Measurements from ENCODE around the gene CAV3. TPM values are rescaled to one million over a fixed set of nuclear protein-coding genes. Genes with fewer than 3 reads are reported as not detected.

CAV3 gene
- total RNA-seq, 2 donors from 2014 or later, result not detected

- intact Hi-C loops (cut with DNase I), result no loop called here
- DNase-seq (ENCODE audit: low spot score), result no peak
These were observed 43.8 kb downstream of the CAV3 start for GRCh38 chr3:8777201-8777977.

GRCh38 chr3:8777978-8778267 lies 44.3 kb downstream of the CAV3 start:
- no peak for DNase-seq (ENCODE audit: low spot score)

GRCh38 chr3:8778475-8778874 lies 44.9 kb downstream of the CAV3 start:
- intact Hi-C loops (cut with DNase I), result no loop called here
- no peak for DNase-seq (ENCODE audit: low spot score)

More at GRCh38 chr3:8777978-8778267, 44.3 kb downstream of the CAV3 start:
- intact Hi-C loops (cut with DNase I), result no loop called here

GRCh38 chr3:8780279-8780678 lies 46.7 kb downstream of the CAV3 start:
- intact Hi-C loops (cut with DNase I), result no loop called here
- no peak for DNase-seq (ENCODE audit: low spot score)

- DNase-seq (ENCODE audit: low spot score), result no peak
- intact Hi-C loops (cut with DNase I), result no loop called here
These were observed 51.3 kb downstream of the CAV3 start for GRCh38 chr3:8784676-8785435.

GRCh38 chr3:8790529-8790928 lies 56.9 kb downstream of the CAV3 start:
- intact Hi-C loops (cut with DNase I), result no loop called here
- DNase-seq (ENCODE audit: low spot score), result no peak

- intact Hi-C loops (cut with DNase I), result no loop called here
- DNase-seq (ENCODE audit: low spot score), result no peak
These were observed 59.6 kb downstream of the CAV3 start for GRCh38 chr3:8793242-8793641.

GRCh38 chr3:8794247-8794646 lies 60.6 kb downstream of the CAV3 start:
- intact Hi-C loops (cut with DNase I), result no loop called here
- no peak for DNase-seq (ENCODE audit: low spot score)

Other genes starting within 250 kb of the CAV3 start
- gene LMCD1, start 232.0 kb upstream of the CAV3 start, total RNA-seq, result 100 to 1,000 TPM; 221 to 834 TPM
- under 1 TPM; 0.24 to 0.32 TPM for gene SSUH2, start 89.0 kb upstream of the CAV3 start, total RNA-seq
- gene OXTR, start 35.8 kb downstream of the CAV3 start, total RNA-seq, result 1 to 10 TPM; 1.1 to 3.4 TPM
- gene RAD18, start 229.7 kb downstream of the CAV3 start, total RNA-seq, result 1 to 10 TPM; 8.1 to 8.5 TPM